SK-N-SH (cell line): ENCODE results near the gene PUS1. TPM values are rescaled to one million over a fixed set of nuclear protein-coding genes. Genes with fewer than 3 reads are reported as not detected.

Source experiments
- CTCF ChIA-PET: fragments of 300-600, 350-600 bp; formaldehyde crosslinking; extraction: SDS; loops from one replicate; lab custom pipeline; 2021; lab: Yijun Ruan, JAX
- POLR2A ChIA-PET: fragments of 350-600 bp; sonication (Branson Sonifier 250); formaldehyde crosslinking; extraction: SDS; loops from one replicate; lab custom pipeline; 2020; ENCODE audit warnings: antibody characterized with exemption, inconsistent platforms; lab: Yijun Ruan, JAX
- DNase-seq: peaks from one replicate; pipeline ENCODE4 v3.0.0; 2012
- H2AFZ ChIP-seq: fragments of 200-600 bp; sonication (generic); 2 replicates; pipeline ENCODE4 v1.8.1; 2016; ENCODE audit warnings: antibody characterized with exemption, mild to moderate bottlenecking, low read depth
- H3F3A ChIP-seq: fragments of 200-600 bp; sonication (generic); replicated peaks from 2 replicates; pipeline ENCODE3; 2016; ENCODE audit warnings: antibody characterized with exemption, mild to moderate bottlenecking; ENCODE audit not compliant: insufficient read depth
- H3K27ac ChIP-seq, 2 experiments: fragments of 200-500 bp in 1 of 2; fragments of 200-600 bp in 1 of 2; sonication (Bioruptor generic) in 1 of 2; sonication (generic), shearing (Covaris generic) in 1 of 2; 2 replicates each; pipeline versions ENCODE4 v1.5.1 to v1.6.1; 2014 to 2016; ENCODE audit warnings: low read depth in 2 of 2, inconsistent platforms in 1 of 2, low read length in 1 of 2, mild to moderate bottlenecking in 1 of 2, mixed read lengths in 1 of 2
- H3K27me3 ChIP-seq: fragments of 200-600 bp; sonication (generic), shearing (Covaris generic); 2 replicates; pipeline ENCODE4 v1.6.1; 2016; ENCODE audit warnings: mixed run types; ENCODE audit not compliant: insufficient read depth
- H3K36me3 ChIP-seq, 2 experiments: fragments of 200-500 bp in 1 of 2; fragments of 200-600 bp in 1 of 2; sonication (Bioruptor generic) in 1 of 2; sonication (generic) in 1 of 2; replicated peaks in 1 of 2; 2 replicates each; pipeline versions ENCODE3 to v1.5.1; 2014 to 2016; ENCODE audit warnings: low read length in 1 of 2, mild to moderate bottlenecking in 1 of 2; ENCODE audit not compliant: insufficient read depth in 2 of 2, control insufficient read depth in 1 of 2
- H3K4me1 ChIP-seq, 2 experiments: fragments of 200-500 bp in 1 of 2; fragments of 200-600 bp in 1 of 2; sonication (Bioruptor generic) in 1 of 2; sonication (generic), shearing (Covaris generic) in 1 of 2; 2 replicates each; pipeline versions ENCODE4 v1.5.1 to v1.6.1; 2014 to 2016; ENCODE audit warnings: low read depth in 1 of 2, low read length in 1 of 2, mixed run types in 1 of 2; ENCODE audit not compliant: insufficient read depth in 2 of 2, control insufficient read depth in 1 of 2
- H3K4me2 ChIP-seq: fragments of 200-600 bp; sonication (generic), shearing (Covaris generic); 2 replicates; pipeline ENCODE4 v1.6.1; 2017; ENCODE audit warnings: mixed run types
- H3K4me3 ChIP-seq, 2 experiments: fragments of 200-500 bp in 1 of 2; fragments of 200-600 bp in 1 of 2; sonication (Bioruptor generic) in 1 of 2; sonication (generic), shearing (Covaris generic) in 1 of 2; 2 replicates each; pipeline versions ENCODE4 v1.5.1 to v1.8.1; 2014 to 2016; ENCODE audit warnings: low read depth in 2 of 2, inconsistent platforms in 1 of 2, low read length in 1 of 2, mild to moderate bottlenecking in 1 of 2, mixed read lengths in 1 of 2, moderate library complexity in 1 of 2
- H3K79me2 ChIP-seq: fragments of 200-600 bp; sonication (generic); 2 replicates; pipeline ENCODE4 v1.8.1; 2017; ENCODE audit warnings: mild to moderate bottlenecking; ENCODE audit not compliant: insufficient read depth
- H3K9ac ChIP-seq: fragments of 200-600 bp; sonication (generic); 2 replicates; pipeline ENCODE4 v1.6.1; 2017; ENCODE audit warnings: mixed run types
- H3K9me2 ChIP-seq: fragments of 200-600 bp; sonication (generic); 2 replicates; pipeline ENCODE4 v1.6.1; 2017; ENCODE audit warnings: mixed run types
- H3K9me3 ChIP-seq: fragments of 200-600 bp; sonication (generic); 2 replicates; pipeline ENCODE4 v1.6.1; 2017; ENCODE audit warnings: mixed run types, mild to moderate bottlenecking, moderate library complexity
- H4K20me1 ChIP-seq: fragments of 200-600 bp; sonication (generic); 2 replicates; pipeline ENCODE4 v1.6.1; 2017; ENCODE audit warnings: mild to moderate bottlenecking, mixed run types; ENCODE audit not compliant: insufficient read depth
- CHD2 ChIP-seq: fragments of 150-350 bp; IDR thresholded peaks from 2 replicates; pipeline ENCODE4 v1.6.1; 2018; ENCODE audit warnings: low read length; ENCODE audit not compliant: partially characterized antibody
- CTCF ChIP-seq: fragments of 200-600 bp; sonication (generic); IDR thresholded peaks from 2 replicates; pipeline ENCODE4 v1.6.1; 2017; ENCODE audit warnings: antibody characterized with exemption, mild to moderate bottlenecking, moderate library complexity
- EP300 ChIP-seq, 2 experiments: IDR thresholded peaks; 2 replicates each; pipeline versions ENCODE4 v1.4.0 to v1.6.1; 2012; ENCODE audit warnings: borderline replicate concordance in 1 of 2, low read depth in 1 of 2, low read length in 1 of 2
- FOSL2 ChIP-seq: IDR thresholded peaks from 2 replicates; pipeline ENCODE4 v1.4.0; 2012; ENCODE audit warnings: low read depth, mild to moderate bottlenecking, moderate library complexity, borderline replicate concordance
- FOXJ3 ChIP-seq: sonication (generic); formaldehyde crosslinking; IDR thresholded peaks from 2 replicates; pipeline ENCODE4 v1.5.1; 2020; ENCODE audit warnings: mild to moderate bottlenecking, missing genetic modification reagents
- FOXM1 ChIP-seq: IDR thresholded peaks from 2 replicates; pipeline ENCODE4 v1.4.0; 2012; ENCODE audit warnings: low read depth, mild to moderate bottlenecking
- GABPA ChIP-seq: IDR thresholded peaks from 2 replicates; pipeline ENCODE4 v1.4.0; 2012; ENCODE audit warnings: low read depth, mild to moderate bottlenecking
- IRF3 ChIP-seq: fragments of 150-350 bp; IDR thresholded peaks from 2 replicates; pipeline ENCODE4 v1.6.1; 2016; ENCODE audit warnings: mild to moderate bottlenecking, low read depth, low read length
- JUND ChIP-seq: IDR thresholded peaks from 2 replicates; pipeline ENCODE4 v1.4.0; 2012
- MXI1 ChIP-seq: IDR thresholded peaks from 2 replicates; pipeline ENCODE4 v1.6.1; 2012; ENCODE audit warnings: mild to moderate bottlenecking, low read depth, low read length, improper control_type of control experiment
- PBX3 ChIP-seq: IDR thresholded peaks from 2 replicates; pipeline ENCODE4; 2012
- POLR2AphosphoS5 ChIP-seq: IDR thresholded peaks from 2 replicates; pipeline ENCODE4 v1.6.1; 2012; ENCODE audit warnings: low read depth, low read length
- REST ChIP-seq: IDR thresholded peaks from 2 replicates; pipeline ENCODE4 v1.6.1; 2012; ENCODE audit warnings: mild to moderate bottlenecking, low read depth, low read length, moderate library complexity
- RFX5 ChIP-seq: IDR thresholded peaks from 2 replicates; pipeline ENCODE4 v1.6.1; 2012; ENCODE audit warnings: mild to moderate bottlenecking, improper control_type of control experiment, low read length
- RXRA ChIP-seq: IDR thresholded peaks from 2 replicates; pipeline ENCODE4 v1.4.0; 2012; ENCODE audit warnings: low read depth, mild to moderate bottlenecking, borderline replicate concordance
- SIN3A ChIP-seq: IDR thresholded peaks from 2 replicates; pipeline ENCODE4 v1.6.1; 2012; ENCODE audit warnings: low read depth, mild to moderate bottlenecking, low read length, moderate library complexity, borderline replicate concordance
- TEAD4 ChIP-seq: IDR thresholded peaks from 2 replicates; pipeline ENCODE4 v1.4.0; 2012; ENCODE audit warnings: mild to moderate bottlenecking, borderline replicate concordance; ENCODE audit not compliant: insufficient read depth
- YY1 ChIP-seq: IDR thresholded peaks from 2 replicates; pipeline ENCODE4 v1.4.0; 2012; ENCODE audit warnings: low read depth, mild to moderate bottlenecking
- WGBS: methylation state at CpG from one replicate; pipeline ENCODE4 v1.1.6; 2017; ENCODE audit warnings: low lambda C conversion rate; 5-methylcytosine and 5-hydroxymethylcytosine counted together
- polyA plus RNA-seq, 3 experiments: library from polyadenylated mRNA; depleted of rRNA; stranded (reverse); fragments of >200 nt; gene quantifications; 2 replicates each; pipeline ENCODE4 v1.2.3, GENCODE V29; 2012

PUS1 gene
- polyA plus RNA-seq, 1 of the 3 experiments (the other 2 are of a cell fraction), result 53.1 TPM

GRCh38 chr12:131946757-131947156, 17.7 kb downstream of the PUS1 start:
- DNase-seq, result no peak
- H3K27me3 ChIP-seq, result no peaks in the 10 kb centered on the region
- no peaks in the 10 kb centered on the region for H3K9me2 ChIP-seq
- ChIA-PET CTCF (interaction anchor here (0.7 to 1.4 kb wide), 2 partner anchors 13 to 135 kb away, joined by 3 read pairs; no protein-coding TSS in a partner anchor), POLR2A (interaction anchor here (0.7 kb wide), 1 partner anchor 1089 kb away, joined by 3 read pairs; no protein-coding TSS in a partner anchor)
- no peak for TF ChIP-seq PBX3
- no peak for TF ChIP-seq CHD2
- no peak for TF ChIP-seq IRF3
- TF ChIP-seq POLR2AphosphoS5, result no peak
- TF ChIP-seq RFX5, result no peak
- no peak for TF ChIP-seq GABPA
- TF ChIP-seq EP300 (IDR thresholded peaks at IDR 0.05; ENCODE audit: borderline replicate concordance in 1 of 2, low read depth in 1 of 2, low read length in 1 of 2), result no peak
- TF ChIP-seq SIN3A, result no peak
- TF ChIP-seq RXRA, result no peak
- TF ChIP-seq MXI1, result no peak
- no peak for TF ChIP-seq FOSL2
- no peak for TF ChIP-seq FOXJ3 (CRISPR knock-in tag)
- H3F3A ChIP-seq, result peaks cover 15% of the 10 kb centered on the region
- peaks cover 8% of the 10 kb centered on the region for H4K20me1 ChIP-seq
- H3K27ac ChIP-seq, result no peak overlapping the region
- no peak overlapping the region for H3K9ac ChIP-seq
- H3K4me1 ChIP-seq, result peaks cover 0 to 4% of the 10 kb centered on the region in 2 experiments; a peak in 1 of 4 replicates
- H2AFZ ChIP-seq, result no peak overlapping the region
- H3K9me3 ChIP-seq, result no peaks in the 10 kb centered on the region
- H3K4me2 ChIP-seq, result no peak overlapping the region
- no peak overlapping the region for H3K4me3 ChIP-seq
- H3K36me3 ChIP-seq, result peaks cover 0 to 13% of the 10 kb centered on the region in 2 experiments
- WGBS, result 92% methylated on average over 5 of the region's 6 CpGs
- H3K79me2 ChIP-seq, result peaks cover 18% of the 10 kb centered on the region

DNA sequence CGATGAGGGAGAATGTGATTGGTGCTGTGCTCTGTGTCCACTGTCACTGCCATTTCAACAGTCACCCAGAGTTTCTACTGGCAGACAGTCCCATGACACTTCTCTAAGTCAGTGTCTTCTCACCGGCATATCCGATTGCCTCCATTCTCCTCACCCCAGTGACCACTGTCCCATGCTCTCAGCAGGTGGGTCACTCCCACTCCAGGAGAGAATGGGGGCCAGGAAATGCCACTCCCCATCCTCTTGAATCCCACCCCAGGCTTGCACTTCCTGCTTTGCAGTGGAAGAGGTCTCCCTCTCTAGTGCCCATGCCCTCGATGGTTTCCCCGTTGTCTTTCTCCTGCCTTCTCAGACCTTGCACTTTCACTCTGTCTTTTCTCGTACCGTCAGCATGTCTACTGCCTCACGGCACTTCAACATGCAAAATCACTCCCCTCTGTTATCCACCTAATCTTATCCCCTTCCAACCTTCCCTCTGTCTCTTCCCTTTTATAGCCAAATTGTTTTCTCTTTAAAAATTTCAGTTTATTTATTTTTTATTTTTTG, 18.5 kb downstream of the PUS1 start:
- H2AFZ ChIP-seq, result no peak overlapping the region
- peaks cover 0 to 4% of the 10 kb centered on the region in 2 experiments; a peak in 1 of 4 replicates for H3K4me1 ChIP-seq
- H3K79me2 ChIP-seq, result peaks cover 26% of the 10 kb centered on the region
- ChIA-PET POLR2A (no interaction called here), CTCF (no interaction called here)
- H3K9ac ChIP-seq, result no peak overlapping the region
- no peaks in the 10 kb centered on the region for H3K9me2 ChIP-seq
- no peak overlapping the region for H3K4me3 ChIP-seq
- DNase-seq, result no peak
- no peak overlapping the region for H3K27ac ChIP-seq
- H3K27me3 ChIP-seq, result no peaks in the 10 kb centered on the region
- no peaks in the 10 kb centered on the region for H3K9me3 ChIP-seq
- 75% methylated on average over 8 of the region's 8 CpGs for WGBS
- H3K36me3 ChIP-seq, result peaks cover 0 to 10% of the 10 kb centered on the region in 2 experiments
- H4K20me1 ChIP-seq, result peaks cover 15% of the 10 kb centered on the region
- H3F3A ChIP-seq, result peaks cover 15% of the 10 kb centered on the region
- H3K4me2 ChIP-seq, result no peak overlapping the region
- no peak for TF ChIP-seq GABPA
- TF ChIP-seq CTCF, result no peak
- no peak for TF ChIP-seq SIN3A
- no peak for TF ChIP-seq REST
- TF ChIP-seq YY1, result no peak
- TF ChIP-seq POLR2AphosphoS5, result no peak
- TF ChIP-seq MXI1, result no peak
- TF ChIP-seq TEAD4, result no peak
- no peak for TF ChIP-seq FOXJ3 (CRISPR knock-in tag)
- no peak for TF ChIP-seq FOXM1
- TF ChIP-seq JUND, result no peak
